GM19372 (cell line): Measurements from ENCODE around the gene TM7SF3.
"Not testable (repeated sequence)": the region's sequence is repeated elsewhere in the genome, so short reads cannot be mapped to it uniquely, and the experiment has no call there.

Source experiments
- ATAC-seq: cut with Tn5 transposase; IDR thresholded peaks from one replicate; pipeline ENCODE4 v1.9.1; 2021; ENCODE audit warnings: mild to moderate bottlenecking, low read depth, moderate library complexity; ENCODE audit not compliant: unreplicated experiment

The TM7SF3 gene

GRCh38 chr12:26982866-26983265 is 31.3 kb downstream of the TM7SF3 start:
- no peak for ATAC-seq

- ATAC-seq = no peak
Measured at GRCh38 chr12:26979733-26980132, 34.5 kb downstream of the TM7SF3 start.

GRCh38 chr12:26978801-26979200 is 35.4 kb downstream of the TM7SF3 start:
- no peak for ATAC-seq

- no peak for ATAC-seq
Measured at GRCh38 chr12:26976687-26977086, 37.5 kb downstream of the TM7SF3 start.

DNA sequence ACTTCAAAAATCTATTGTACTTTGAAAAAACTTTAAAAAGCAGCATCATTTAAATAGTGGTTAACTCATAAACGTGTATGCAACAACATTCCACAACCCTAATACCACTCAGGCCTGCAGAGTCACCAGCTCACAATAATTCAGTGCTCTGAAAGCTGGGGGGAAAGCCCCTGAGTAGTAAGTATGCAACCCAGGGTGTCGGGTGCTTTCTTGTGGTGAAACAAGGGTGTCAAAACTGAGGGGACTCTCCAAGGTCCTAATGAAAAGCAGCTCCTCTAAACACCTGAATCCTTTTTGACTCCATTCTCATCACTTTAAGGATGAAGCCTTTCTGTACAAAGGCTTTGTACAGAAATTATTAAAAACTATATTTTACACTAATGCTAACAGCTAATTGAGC is 42.2 kb downstream of the TM7SF3 start:
- ATAC-seq = peak; percentile 98

GRCh38 chr12:26970136-26970535 is 44.0 kb downstream of the TM7SF3 start:
- no peak for ATAC-seq

DNA sequence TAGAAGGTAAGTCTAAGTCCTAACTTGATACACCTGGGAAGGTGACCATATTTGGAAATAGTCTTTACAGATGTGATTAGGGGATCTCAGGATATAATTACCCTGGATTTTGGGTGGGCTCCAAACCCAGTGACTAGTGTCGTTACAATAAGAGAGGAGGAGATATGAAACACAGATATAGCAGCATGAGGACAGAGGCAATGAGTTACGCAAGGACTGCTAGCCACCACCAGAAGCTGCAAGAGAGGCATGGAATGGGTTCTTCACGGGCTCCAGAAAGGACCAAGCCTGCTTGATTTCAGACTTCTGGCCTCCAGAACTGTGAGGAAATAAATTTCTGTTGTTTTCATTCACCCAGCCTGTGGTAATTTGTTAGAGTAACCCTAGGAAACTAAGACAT is 47.3 kb downstream of the TM7SF3 start:
- ATAC-seq = no peak

DNA sequence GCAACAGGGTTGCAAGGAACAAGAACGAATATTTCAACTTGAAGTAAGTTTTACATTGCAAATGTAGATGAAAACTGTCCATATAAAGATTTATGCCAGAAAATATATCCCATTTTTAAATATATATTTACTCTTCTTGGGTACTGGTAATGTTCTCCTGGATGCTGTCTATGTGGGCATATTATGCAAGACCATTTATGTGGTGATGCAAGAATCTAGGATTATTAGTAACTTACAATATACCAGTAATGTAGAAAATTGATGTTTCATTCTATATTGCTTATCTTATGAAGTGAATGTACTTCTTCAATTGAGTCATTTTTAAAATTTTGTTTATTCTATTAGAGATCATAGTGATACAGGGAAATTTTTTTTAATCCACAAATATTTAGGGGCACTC is 50.8 kb downstream of the TM7SF3 start:
- no peak for ATAC-seq

- ATAC-seq = no peak
Measured at GRCh38 chr12:26961803-26962202, 52.4 kb downstream of the TM7SF3 start.

DNA sequence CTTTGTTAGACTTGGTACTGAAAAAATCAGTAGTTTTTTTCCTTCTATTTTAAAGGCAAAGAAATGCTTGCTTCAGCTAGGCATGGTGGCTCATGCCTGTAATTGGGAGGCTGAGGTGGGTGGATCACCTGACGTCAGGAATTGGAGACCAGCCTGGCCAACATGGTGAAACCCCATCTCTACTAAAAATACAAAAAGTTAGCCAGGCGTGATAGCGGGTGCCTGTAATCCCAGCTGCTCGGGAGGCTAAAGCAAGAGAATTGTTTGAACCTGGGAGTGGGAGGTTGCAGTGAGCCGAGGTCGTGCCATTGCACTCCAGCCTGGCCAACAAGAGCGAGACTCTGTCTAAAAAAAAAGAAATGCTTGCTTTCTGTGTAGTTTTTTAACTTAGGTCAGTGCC is 52.8 kb downstream of the TM7SF3 start:
- ATAC-seq = not testable (repeated sequence)

- ATAC-seq = no peak
Measured at GRCh38 chr12:26954027-26954426, 60.2 kb downstream of the TM7SF3 start.

- no peak for ATAC-seq
Measured at GRCh38 chr12:26953447-26953846, 60.7 kb downstream of the TM7SF3 start.

DNA sequence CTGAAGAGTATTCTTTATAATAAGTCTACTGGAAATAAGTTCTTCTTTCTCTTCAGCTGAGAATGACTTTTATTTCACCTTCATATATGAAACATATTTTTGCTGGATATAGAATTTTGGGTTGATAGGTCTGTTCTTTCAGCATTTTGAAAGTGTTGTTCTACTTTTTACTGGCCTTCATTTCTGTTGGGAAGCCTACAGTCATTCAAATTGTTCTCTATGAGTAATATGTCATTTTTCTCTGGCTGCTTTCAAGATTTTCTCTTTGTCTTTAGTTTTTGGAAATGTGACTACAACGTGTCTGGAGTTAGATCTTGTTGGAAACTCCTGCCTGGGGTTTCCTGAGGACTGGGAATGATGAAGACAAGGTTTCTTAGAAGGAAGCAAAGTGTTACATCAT is 65.9 kb downstream of the TM7SF3 start:
- ATAC-seq = no peak

DNA sequence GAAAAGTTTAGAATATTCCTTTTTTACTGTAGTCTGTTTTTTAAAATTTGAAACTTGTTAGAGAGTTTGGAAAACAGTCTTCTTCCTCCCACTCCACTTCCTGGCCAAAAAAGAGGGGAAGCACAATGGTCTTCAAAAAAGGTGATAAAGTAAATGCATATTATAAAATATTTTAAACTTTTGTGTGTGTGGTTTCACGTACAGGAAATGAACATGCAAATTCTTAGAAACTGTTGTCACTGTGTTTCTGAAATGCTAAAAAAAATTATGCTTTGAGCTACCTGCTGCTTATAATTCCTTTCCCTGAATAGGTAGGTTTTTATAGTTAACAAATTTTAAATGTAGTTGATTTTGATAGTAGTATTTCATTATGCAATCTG is 73.0 kb downstream of the TM7SF3 start:
- ATAC-seq = no peak

GRCh38 chr12:26940516-26941214 is 73.5 kb downstream of the TM7SF3 start:
- no peak for ATAC-seq

GRCh38 chr12:26939953-26940352 is 74.2 kb downstream of the TM7SF3 start:
- no peak for ATAC-seq

- ATAC-seq = no peak
Measured at GRCh38 chr12:26939192-26939832, 74.9 kb downstream of the TM7SF3 start.

DNA sequence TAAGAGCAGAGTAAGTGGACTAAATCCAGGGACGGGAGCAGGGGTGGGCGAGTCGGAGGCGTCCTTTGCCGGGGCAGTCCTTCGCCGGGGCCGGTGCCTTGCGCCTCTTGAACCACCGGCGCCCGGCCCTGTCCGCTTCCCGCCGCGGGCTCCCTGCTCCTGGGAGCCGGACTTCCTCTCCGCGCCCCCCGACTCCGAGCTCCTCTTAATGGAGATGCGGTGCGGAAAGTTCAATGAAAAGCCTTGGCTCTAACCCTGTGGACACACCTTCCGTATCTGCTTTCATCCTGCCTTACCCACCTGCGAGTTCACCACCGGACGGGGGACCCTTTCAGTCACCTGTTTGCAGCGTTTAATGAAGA is 75.5 kb downstream of the TM7SF3 start:
- peak; percentile 18 for ATAC-seq

- peak; percentile 74 for ATAC-seq
Measured at GRCh38 chr12:26937863-26938700, 76.1 kb downstream of the TM7SF3 start, which contains the start of the genes FGFR1OP2 and INTS13. TSS of gene FGFR1OP2 (plus strand) at chr12:26938470. CDS start at chr12:26954159, 15,689 bp downstream. TSS of gene INTS13 (minus strand) at chr12:26937981. CDS start at chr12:26936803, 1,178 bp downstream.

- ATAC-seq = no peak
Measured at GRCh38 chr12:26937443-26937862, 76.7 kb downstream of the TM7SF3 start.
